CD8-positive, alpha-beta memory T cell (primary cell): ENCODE measurements around the gene ENO2. TPM values are rescaled to one million over a fixed set of nuclear protein-coding genes. Genes with fewer than 3 reads are reported as not detected.
"Not testable (repeated sequence)": the region's sequence is repeated elsewhere in the genome, so short reads cannot be mapped to it uniquely, and the experiment has no call there.

ENCODE experiments used
- CTCF ChIA-PET: fragments of 350-600 bp; sonication (Branson Sonifier 250); formaldehyde crosslinking; loops from one replicate; lab custom pipeline; 2021; ENCODE audit warnings: antibody characterized with exemption; lab: Charles Lee
- POLR2A ChIA-PET: fragments of 350-600 bp; sonication (Branson Sonifier 250); formaldehyde crosslinking; loops from one replicate; lab custom pipeline; 2021; ENCODE audit warnings: antibody characterized with exemption; lab: Charles Lee
- DNase-seq, 5 donors: peaks; one replicate each; pipeline versions ENCODE4 v3.0.0 to v3.0.0-alpha.2; 2020 to 2022; ENCODE audit warnings: mixed read lengths in 1 of 5
- H3K27ac ChIP-seq: one replicate; pipeline ENCODE4 v1.7.0; 2013; ENCODE audit warnings: low read depth, mild to moderate bottlenecking, low read length, moderate library complexity
- H3K27me3 ChIP-seq: 2 replicates; pipeline ENCODE4 v1.7.0; 2013; ENCODE audit warnings: low read length, mild to moderate bottlenecking; ENCODE audit not compliant: insufficient read depth, poor library complexity, severe bottlenecking
- H3K36me3 ChIP-seq: 2 replicates; pipeline ENCODE4 v1.7.0; 2013; ENCODE audit warnings: mild to moderate bottlenecking, low read length, moderate library complexity; ENCODE audit not compliant: insufficient read depth
- H3K4me1 ChIP-seq: 2 replicates; pipeline ENCODE4 v1.7.0; 2013; ENCODE audit warnings: mild to moderate bottlenecking, low read length, moderate library complexity; ENCODE audit not compliant: insufficient read depth
- H3K4me3 ChIP-seq: 2 replicates; pipeline ENCODE4 v1.7.0; 2013; ENCODE audit warnings: mild to moderate bottlenecking, low read length
- H3K9me3 ChIP-seq: 2 replicates; pipeline ENCODE4 v1.7.0; 2013; ENCODE audit warnings: mild to moderate bottlenecking, low read length
- H3K27ac Mint-ChIP-seq, 8 donors: one replicate each; pipeline ENCODE4 v1.8.0; 2020 to 2021; ENCODE audit warnings: mixed read lengths in 8 of 8, mild to moderate bottlenecking in 6 of 8, inconsistent platforms in 3 of 8, moderate library complexity in 3 of 8
- H3K27me3 Mint-ChIP-seq, 2 donors: one replicate each; pipeline ENCODE4 v1.8.0; 2020 to 2021; ENCODE audit warnings: mixed read lengths in 2 of 2, mild to moderate bottlenecking in 1 of 2, moderate library complexity in 1 of 2
- H3K36me3 Mint-ChIP-seq, 3 donors: one replicate each; pipeline ENCODE4 v1.8.0; 2020 to 2021; ENCODE audit warnings: mixed read lengths in 3 of 3, inconsistent platforms in 1 of 3, mild to moderate bottlenecking in 1 of 3
- H3K4me1 Mint-ChIP-seq, 3 donors: one replicate each; pipeline ENCODE4 v1.8.0; 2020 to 2021; ENCODE audit warnings: mixed read lengths in 3 of 3, inconsistent platforms in 1 of 3, mild to moderate bottlenecking in 1 of 3
- H3K4me3 Mint-ChIP-seq, 7 donors: one replicate each; pipeline ENCODE4 v1.8.0; 2020 to 2021; ENCODE audit warnings: mixed read lengths in 7 of 7, mild to moderate bottlenecking in 6 of 7, moderate library complexity in 4 of 7, inconsistent platforms in 2 of 7
- H3K9me3 Mint-ChIP-seq, 5 donors: one replicate each; pipeline ENCODE4 v1.8.0; 2020 to 2022; ENCODE audit warnings: mixed read lengths in 5 of 5, mild to moderate bottlenecking in 3 of 5, moderate library complexity in 2 of 5, inconsistent platforms in 1 of 5
- polyA plus RNA-seq: library from polyadenylated mRNA; unstranded; fragments of 300-500 nt; fragmentation: Illumina TruSeq; gene quantifications from one replicate; pipeline ENCODE4 v1.2.3, GENCODE V29; 2021
- total RNA-seq, 2 experiments: library from RNA; stranded (reverse); gene quantifications; one replicate each; pipeline ENCODE4 v1.2.3, GENCODE V29; 2021

The ENO2 gene
- 100 to 1,000 TPM; 125 to 131 TPM for total RNA-seq
- 36.4 TPM for polyA plus RNA-seq

GRCh38 chr12:6914246-6914946 lies at the start of gene ENO2:
Gene ENO2 (plus strand): TSS chr12:6914580. CDS start chr12:6915833, 1,253 bp downstream.
- ChIA-PET POLR2A (interaction anchor here (0.6 to 2.6 kb wide), 17 partner anchors 9 to 244 kb away, joined by 3 to 14 read pairs (median 5); partner anchors contain the start of genes C12orf57, LRRC23, RNU7-1 and SPSB2), CTCF (interaction anchor here (0.7 to 4.4 kb wide), 7 partner anchors 11 to 49 kb away, joined by 3 to 28 read pairs (median 4); partner anchors contain the start of genes C12orf57, RNU7-1 and SPSB2)
- Histone ChIP-seq H3K4me1 (peaks cover 21% of the 10 kb centered on the region), H3K27ac (peak within 1 kb of the TSS; percentile 66), H3K36me3 (peaks cover 2% of the 10 kb centered on the region), H3K27me3 (no peaks in the 10 kb centered on the region), H3K9me3 (no peaks in the 10 kb centered on the region), H3K4me3 (peak within 1 kb of the TSS; percentile 69)
- Mint-ChIP-seq H3K4me1 (peaks cover 21 to 44% (median 30%) of the 10 kb centered on the region in 3 donors), H3K27me3 (no peaks in the 10 kb centered on the region), H3K36me3 (peaks cover 0 to 39% (median 2%) of the 10 kb centered on the region in 3 donors), H3K27ac (peak within 1 kb of the TSS; percentile 94 to 99 (median 96)), H3K9me3 (no peaks in the 10 kb centered on the region), H3K4me3 (peak within 1 kb of the TSS; percentile 89 to 99 (median 94))
- DNase-seq = peak; percentile 79 to 94 (median 87)

DNA sequence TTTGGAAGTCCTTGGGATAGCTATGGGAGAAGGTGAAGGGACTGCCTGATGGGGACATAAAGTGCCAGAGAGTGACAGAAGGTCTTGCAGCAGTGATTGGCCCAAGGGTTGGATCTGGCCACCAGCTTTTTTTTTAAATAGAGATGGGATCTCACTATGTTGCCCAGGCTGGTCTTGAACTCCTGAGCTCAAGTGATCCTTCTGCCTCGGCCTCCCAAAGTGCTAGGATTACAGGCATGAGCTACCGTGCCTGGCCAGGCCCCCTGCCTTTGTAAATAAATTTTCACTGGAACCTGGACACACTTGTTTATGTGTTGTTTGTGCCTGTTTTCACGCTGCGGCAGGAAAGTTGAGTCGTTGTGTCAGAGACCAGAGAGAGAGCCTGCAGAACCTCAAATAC lies 49.1 kb upstream of the ENO2 start:
- Histone ChIP-seq H3K36me3 (peaks cover 46% of the 10 kb centered on the region), H3K4me1 (peaks cover 20% of the 10 kb centered on the region)
- POLR2A ChIA-PET = interaction anchor here (1.2 to 3.2 kb wide), 3 partner anchors 8 to 96 kb away, joined by 3 to 19 read pairs (median 3); partner anchors contain the start of genes SPSB2 and USP5
- Mint-ChIP-seq H3K36me3 (peaks cover 5 to 75% (median 12%) of the 10 kb centered on the region in 3 donors), H3K4me3 (peak overlapping the region in 6 of 7 donors; percentile 39 to 96 (median 61)), H3K27ac (peak overlapping the region in 6 of 8 donors; percentile 16 to 95 (median 44)), H3K4me1 (peaks cover 24 to 32% (median 25%) of the 10 kb centered on the region in 3 donors)
- H3K4me3 ChIP-seq, DNase-seq, H3K27ac ChIP-seq, H3K27me3 Mint-ChIP-seq, H3K9me3 Mint-ChIP-seq, H3K27me3 ChIP-seq, H3K9me3 ChIP-seq: not testable (repeated sequence)
- CTCF ChIA-PET = interaction anchor here (0.8 to 11.0 kb wide), 6 partner anchors 7 to 94 kb away, joined by 4 to 135 read pairs (median 8); partner anchors contain the start of gene SPSB2

DNA sequence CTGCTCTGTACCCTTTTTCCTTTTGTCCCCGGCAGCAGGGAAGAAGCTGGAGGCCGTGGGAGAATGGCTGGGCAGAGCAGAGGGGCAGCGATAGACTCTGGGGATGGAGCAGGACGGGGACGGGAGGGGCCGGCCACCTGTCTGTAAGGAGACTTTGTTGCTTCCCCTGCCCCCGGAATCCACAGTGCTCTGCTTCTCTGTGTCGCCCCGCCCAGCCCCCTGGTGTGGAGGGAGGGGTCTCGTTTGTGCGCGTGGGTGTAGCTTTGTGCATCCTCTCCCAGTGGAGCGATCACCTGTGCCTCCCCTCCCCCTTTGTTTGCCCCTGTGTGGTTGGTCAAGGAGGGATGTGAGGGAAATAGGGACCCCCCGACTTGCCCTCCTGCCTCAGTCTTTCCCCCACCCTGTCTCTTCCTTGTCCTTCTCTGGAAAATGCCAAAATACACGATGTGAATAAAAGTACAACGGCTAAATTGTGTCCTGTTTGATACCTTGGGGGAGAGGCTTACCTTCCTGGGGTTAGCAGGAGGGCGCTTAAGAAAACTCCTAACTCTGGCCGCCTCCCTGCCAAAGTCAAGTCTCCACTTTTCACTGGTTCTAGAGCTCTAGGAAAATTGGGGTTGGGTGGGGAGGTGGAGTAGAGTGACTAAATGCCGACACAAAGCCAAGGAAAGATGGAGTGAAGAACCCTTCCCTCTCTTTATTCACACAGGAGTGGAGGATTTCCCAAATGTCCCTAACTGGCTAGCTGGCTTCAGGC lies 48.0 kb upstream of the ENO2 start:
- H3K4me3 Mint-ChIP-seq = peak overlapping the region; percentile 87 to 98 (median 92)
- Histone ChIP-seq H3K9me3 (no peaks in the 10 kb centered on the region), H3K36me3 (peaks cover 44% of the 10 kb centered on the region), H3K27me3 (no peaks in the 10 kb centered on the region), H3K4me1 (peaks cover 29% of the 10 kb centered on the region), H3K4me3 (no peak overlapping the region), H3K27ac (no peak overlapping the region)
- CTCF ChIA-PET = interaction anchor here (1.2 to 11.0 kb wide), 6 partner anchors 13 to 93 kb away, joined by 3 to 135 read pairs (median 54); partner anchors contain the start of genes ATN1, CDCA3 and USP5
- no peaks in the 10 kb centered on the region for H3K9me3 Mint-ChIP-seq
- no peaks in the 10 kb centered on the region for H3K27me3 Mint-ChIP-seq
- H3K36me3 Mint-ChIP-seq = peaks cover 2 to 75% (median 16%) of the 10 kb centered on the region in 3 donors
- peaks cover 33 to 42% (median 34%) of the 10 kb centered on the region in 3 donors for H3K4me1 Mint-ChIP-seq
- POLR2A ChIA-PET = interaction anchor here (1.4 to 3.8 kb wide), 5 partner anchors 13 to 77 kb away, joined by 4 to 36 read pairs (median 8); partner anchors contain the start of genes C12orf57, CDCA3, RNU7-1 and USP5
- peak in 2 of 5 donors; percentile 21 to 54 for DNase-seq
- H3K27ac Mint-ChIP-seq = peak overlapping the region; percentile 30 to 96 (median 91)

- peak overlapping the region; percentile 58 for H3K4me3 ChIP-seq
Observed at GRCh38 chr12:6866920-6867412, 47.4 kb upstream of the ENO2 start.

DNA sequence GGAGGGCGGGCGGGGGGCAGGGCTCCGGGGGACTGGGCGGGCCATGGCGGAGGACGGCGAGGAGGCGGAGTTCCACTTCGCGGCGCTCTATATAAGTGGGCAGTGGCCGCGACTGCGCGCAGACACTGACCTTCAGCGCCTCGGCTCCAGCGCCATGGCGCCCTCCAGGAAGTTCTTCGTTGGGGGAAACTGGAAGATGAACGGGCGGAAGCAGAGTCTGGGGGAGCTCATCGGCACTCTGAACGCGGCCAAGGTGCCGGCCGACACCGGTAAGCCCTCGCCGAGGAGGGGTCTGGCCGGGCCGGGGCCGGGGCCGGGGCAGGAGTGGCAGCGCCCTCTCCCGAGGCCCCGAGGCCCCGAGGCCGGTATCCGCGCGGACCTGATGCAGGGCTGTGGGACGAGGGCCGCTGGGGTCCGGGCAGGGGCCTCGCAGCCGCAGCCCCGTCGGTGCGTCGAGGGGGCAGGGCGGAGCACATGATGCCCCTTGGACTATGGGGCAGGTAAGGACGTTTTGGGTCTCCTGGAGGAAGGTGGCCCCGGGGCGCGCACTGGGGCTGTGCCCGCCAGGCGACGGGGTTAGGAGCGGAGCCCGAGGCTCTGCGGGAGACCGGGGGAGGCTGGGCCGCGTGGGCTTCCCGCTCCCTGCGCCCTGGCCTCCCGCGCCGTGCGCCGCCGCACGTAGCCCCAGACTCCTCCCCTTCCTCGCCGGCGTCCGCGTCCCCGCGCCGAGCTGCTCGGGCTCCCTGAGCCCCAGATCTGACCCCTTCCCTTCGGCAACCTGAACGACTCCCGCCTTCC lies 46.8 kb upstream of the ENO2 start, which contains the start of gene TPI1:
Gene TPI1 (plus strand): TSS at position 119 of the 798 bp plus-strand sequence. CDS start 36 bp downstream, at position 155.
- Mint-ChIP-seq H3K36me3 (peaks cover 2 to 75% (median 12%) of the 10 kb centered on the region in 3 donors), H3K27ac (peak within 1 kb of the TSS; percentile 85 to 96 (median 92)), H3K9me3 (no peaks in the 10 kb centered on the region), H3K27me3 (no peaks in the 10 kb centered on the region), H3K4me1 (peaks cover 43 to 55% (median 47%) of the 10 kb centered on the region in 3 donors), H3K4me3 (peak within 1 kb of the TSS; percentile 87 to 98 (median 92))
- ChIA-PET CTCF (interaction anchor here (1.2 to 11.0 kb wide), 9 partner anchors 14 to 246 kb away, joined by 4 to 135 read pairs (median 8); partner anchors contain the start of genes ATN1, CDCA3, LPCAT3 and USP5), POLR2A (interaction anchor here (0.6 to 3.8 kb wide), 7 partner anchors 15 to 397 kb away, joined by 3 to 36 read pairs (median 8); partner anchors contain the start of genes C12orf57, CDCA3, RNU7-1 and USP5)
- H3K27me3 ChIP-seq = no peaks in the 10 kb centered on the region
- DNase-seq = peak; percentile 62 to 85 (median 73)
- peak within 1 kb of the TSS; percentile 76 for H3K27ac ChIP-seq
- peaks cover 38% of the 10 kb centered on the region for H3K4me1 ChIP-seq
- no peaks in the 10 kb centered on the region for H3K9me3 ChIP-seq
- H3K36me3 ChIP-seq = peaks cover 33% of the 10 kb centered on the region
- peak within 1 kb of the TSS; percentile 58 for H3K4me3 ChIP-seq

More at GRCh38 chr12:6866920-6867412, 47.4 kb upstream of the ENO2 start:
- Mint-ChIP-seq H3K4me3 (peak overlapping the region; percentile 87 to 98 (median 92)), H3K27me3 (no peaks in the 10 kb centered on the region), H3K9me3 (no peaks in the 10 kb centered on the region), H3K27ac (peak overlapping the region; percentile 85 to 96 (median 91)), H3K36me3 (peaks cover 2 to 75% (median 16%) of the 10 kb centered on the region in 3 donors), H3K4me1 (peaks cover 39 to 49% (median 41%) of the 10 kb centered on the region in 3 donors)
- Histone ChIP-seq H3K27me3 (no peaks in the 10 kb centered on the region), H3K4me1 (peaks cover 35% of the 10 kb centered on the region), H3K27ac (no peak overlapping the region), H3K36me3 (peaks cover 38% of the 10 kb centered on the region), H3K9me3 (no peaks in the 10 kb centered on the region)
- no peak for DNase-seq
- ChIA-PET CTCF (interaction anchor here (1.2 to 11.0 kb wide), 7 partner anchors 13 to 93 kb away, joined by 3 to 135 read pairs (median 36); partner anchors contain the start of genes ATN1, CDCA3 and USP5), POLR2A (interaction anchor here (0.6 to 3.8 kb wide), 7 partner anchors 14 to 397 kb away, joined by 3 to 36 read pairs (median 8); partner anchors contain the start of genes C12orf57, CDCA3, RNU7-1 and USP5)

GRCh38 chr12:6868211-6869048 lies 46.0 kb upstream of the ENO2 start:
- POLR2A ChIA-PET = interaction anchor here (0.9 to 3.8 kb wide), 8 partner anchors 15 to 398 kb away, joined by 3 to 36 read pairs (median 5); partner anchors contain the start of genes CDCA3, ENO2, USP5 and VAMP1
- no peaks in the 10 kb centered on the region for H3K9me3 Mint-ChIP-seq
- H3K4me3 Mint-ChIP-seq = peak overlapping the region; percentile 85 to 96 (median 92)
- Histone ChIP-seq H3K4me3 (peak overlapping the region; percentile 38), H3K27ac (peak overlapping the region; percentile 76), H3K4me1 (peaks cover 38% of the 10 kb centered on the region), H3K36me3 (peaks cover 26% of the 10 kb centered on the region), H3K27me3 (no peaks in the 10 kb centered on the region), H3K9me3 (no peaks in the 10 kb centered on the region)
- H3K27me3 Mint-ChIP-seq = no peaks in the 10 kb centered on the region
- peaks cover 2 to 72% (median 12%) of the 10 kb centered on the region in 3 donors for H3K36me3 Mint-ChIP-seq
- DNase-seq = no peak
- peak overlapping the region; percentile 82 to 93 (median 88) for H3K27ac Mint-ChIP-seq
- CTCF ChIA-PET = interaction anchor here (0.9 to 11.0 kb wide), 18 partner anchors 14 to 245 kb away, joined by 3 to 135 read pairs (median 9); partner anchors contain the start of genes ATN1, C12orf57, CDCA3 and LPCAT3
- H3K4me1 Mint-ChIP-seq = peaks cover 43 to 56% (median 47%) of the 10 kb centered on the region in 3 donors
